ENCODE measurements around the gene KRT17. TPM values are rescaled to one million over a fixed set of nuclear protein-coding genes. Genes with fewer than 3 reads are reported as not detected.

Gene KRT17
- total RNA-seq, 3 donors from 2014 or later: 1.9 to 1,676 (median 1,373) TPM

- H3K4me3 ChIP-seq: no peak overlapping the region
- intact Hi-C loops (cut with DNase I; ENCODE audit: low total_unique reads): loop anchor here (10.0 kb wide), 2 partner anchors 107 to 737 kb away; no protein-coding TSS in a partner anchor
- DNase-seq (ENCODE audit: low spot score in 2 of 2): peak; percentile 85 to 92
- peak overlapping the region; percentile 97 to 100 for H3K27ac ChIP-seq
- H3K36me3 ChIP-seq: no peaks in the 10 kb centered on the region
- TF ChIP-seq POLR2A (IDR thresholded peaks at IDR 0.05) (no peak), POLR2AphosphoS5 (IDR thresholded peaks at IDR 0.05) (peak in 2 of 3 donors; percentile 9 to 66)
- no peaks in the 10 kb centered on the region for H3K27me3 ChIP-seq
- H3K4me1 ChIP-seq: peaks cover 42 to 68% of the 10 kb centered on the region in 2 donors
- no peaks in the 10 kb centered on the region for H3K9me3 ChIP-seq
These were observed 27.5 kb upstream of the KRT17 start for GRCh38 chr17:41651625-41652460.

GRCh38 chr17:41650794-41651624 is 26.6 kb upstream of the KRT17 start:
- Histone ChIP-seq H3K36me3 (no peaks in the 10 kb centered on the region), H3K27me3 (no peaks in the 10 kb centered on the region), H3K9me3 (no peaks in the 10 kb centered on the region), H3K27ac (peak overlapping the region; percentile 97 to 100), H3K4me3 (no peak overlapping the region), H3K4me1 (peaks cover 37 to 65% of the 10 kb centered on the region in 2 donors)
- intact Hi-C loops (cut with DNase I; ENCODE audit: low total_unique reads): loop anchor here (10.0 kb wide), 2 partner anchors 106 to 736 kb away; no protein-coding TSS in a partner anchor
- DNase-seq (ENCODE audit: low spot score in 2 of 2): no peak
- TF ChIP-seq POLR2A (IDR thresholded peaks at IDR 0.05) (no peak), POLR2AphosphoS5 (IDR thresholded peaks at IDR 0.05) (no peak)
- TF ChIP-seq, protein P1, sequence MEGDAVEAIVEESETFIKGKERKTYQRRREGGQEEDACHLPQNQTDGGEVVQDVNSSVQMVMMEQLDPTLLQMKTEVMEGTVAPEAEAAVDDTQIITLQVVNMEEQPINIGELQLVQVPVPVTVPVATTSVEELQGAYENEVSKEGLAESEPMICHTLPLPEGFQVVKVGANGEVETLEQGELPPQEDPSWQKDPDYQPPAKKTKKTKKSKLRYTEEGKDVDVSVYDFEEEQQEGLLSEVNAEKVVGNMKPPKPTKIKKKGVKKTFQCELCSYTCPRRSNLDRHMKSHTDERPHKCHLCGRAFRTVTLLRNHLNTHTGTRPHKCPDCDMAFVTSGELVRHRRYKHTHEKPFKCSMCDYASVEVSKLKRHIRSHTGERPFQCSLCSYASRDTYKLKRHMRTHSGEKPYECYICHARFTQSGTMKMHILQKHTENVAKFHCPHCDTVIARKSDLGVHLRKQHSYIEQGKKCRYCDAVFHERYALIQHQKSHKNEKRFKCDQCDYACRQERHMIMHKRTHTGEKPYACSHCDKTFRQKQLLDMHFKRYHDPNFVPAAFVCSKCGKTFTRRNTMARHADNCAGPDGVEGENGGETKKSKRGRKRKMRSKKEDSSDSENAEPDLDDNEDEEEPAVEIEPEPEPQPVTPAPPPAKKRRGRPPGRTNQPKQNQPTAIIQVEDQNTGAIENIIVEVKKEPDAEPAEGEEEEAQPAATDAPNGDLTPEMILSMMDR (IDR thresholded peaks at IDR 0.05): no peak

DNA sequence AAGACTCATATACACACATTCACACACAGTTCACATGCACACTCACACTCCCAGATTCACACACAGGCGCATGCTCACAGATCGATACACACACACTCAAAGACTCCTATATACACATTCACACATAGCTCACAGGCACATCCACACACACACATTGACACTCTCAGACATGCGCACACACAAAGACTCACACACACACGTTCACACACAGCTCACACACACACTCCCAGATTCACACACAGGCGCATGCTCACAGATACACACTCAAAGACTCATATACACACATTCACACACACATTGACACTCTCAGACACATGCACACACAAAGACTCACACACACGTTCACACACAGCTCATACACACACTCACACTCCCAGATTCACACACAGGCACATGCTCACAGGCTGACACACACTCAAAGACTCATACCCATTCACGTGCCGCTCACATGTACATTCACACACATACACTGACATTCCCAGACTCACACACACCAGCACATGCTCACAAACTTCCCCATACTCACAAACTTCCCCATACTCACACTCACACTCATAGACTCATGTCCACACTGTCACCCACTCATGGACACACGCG is 25.6 kb upstream of the KRT17 start:
- TF ChIP-seq POLR2AphosphoS5 (IDR thresholded peaks at IDR 0.05) (no peak), POLR2A (IDR thresholded peaks at IDR 0.05) (no peak)
- TF ChIP-seq, protein P1 (IDR thresholded peaks at IDR 0.05): no peak
- H3K9me3 ChIP-seq: no peaks in the 10 kb centered on the region
- H3K4me3 ChIP-seq: no peak overlapping the region
- intact Hi-C loops (cut with DNase I; ENCODE audit: low total_unique reads): loop anchor here (10.0 kb wide), 2 partner anchors 105 to 735 kb away; no protein-coding TSS in a partner anchor
- no peak for DNase-seq (ENCODE audit: low spot score in 2 of 2)
- H3K4me1 ChIP-seq: peaks cover 34 to 68% of the 10 kb centered on the region in 2 donors
- no peaks in the 10 kb centered on the region for H3K36me3 ChIP-seq
- H3K27ac ChIP-seq: peak overlapping the region; percentile 97 to 100
- H3K27me3 ChIP-seq: no peaks in the 10 kb centered on the region

GRCh38 chr17:41648411-41649195 is 24.2 kb upstream of the KRT17 start:
- Histone ChIP-seq H3K4me3 (peak overlapping the region; percentile 21 to 66 (median 46)), H3K27me3 (no peaks in the 10 kb centered on the region), H3K9me3 (no peaks in the 10 kb centered on the region), H3K4me1 (peaks cover 27 to 60% of the 10 kb centered on the region in 2 donors), H3K36me3 (no peaks in the 10 kb centered on the region), H3K27ac (peak overlapping the region; percentile 97 to 100)
- no peak for TF ChIP-seq POLR2A (IDR thresholded peaks at IDR 0.05)
- TF ChIP-seq, protein P1 (IDR thresholded peaks at IDR 0.05): peak; percentile 95 to 99 (median 98)
- TF ChIP-seq POLR2AphosphoS5 (IDR thresholded peaks at IDR 0.05): peak; percentile 37 to 69 (median 58)
- intact Hi-C loops (cut with DNase I; ENCODE audit: low total_unique reads): loop anchor here (1.0 kb wide), 1 partner anchor 14 kb away; no protein-coding TSS in a partner anchor
- peak; percentile 89 to 92 for DNase-seq (ENCODE audit: low spot score in 2 of 2)
